ENCODE data around the gene SLC25A41. TPM values are rescaled to one million over a fixed set of nuclear protein-coding genes. Genes with fewer than 3 reads are reported as not detected.

The SLC25A41 gene
- total RNA-seq, 4 donors from 2014 or later: not detected

- no peak for ATAC-seq (ENCODE audit: low FRiP score)
- no peak for TF ChIP-seq CTCF (IDR thresholded peaks at IDR 0.05)
Measured at GRCh38 chr19:6471076-6471475, 37.5 kb upstream of the SLC25A41 start.

GRCh38 chr19:6470173-6470572 is 36.6 kb upstream of the SLC25A41 start:
- TF ChIP-seq CTCF (IDR thresholded peaks at IDR 0.05): no peak
- ATAC-seq (ENCODE audit: low FRiP score): no peak

More at GRCh38 chr19:6471076-6471475, 37.5 kb upstream of the SLC25A41 start:
- DNase-seq (ENCODE audit: low spot score): no peak

GRCh38 chr19:6467384-6467783 is 33.8 kb upstream of the SLC25A41 start:
- no peak for ATAC-seq (ENCODE audit: low FRiP score)
- TF ChIP-seq CTCF (IDR thresholded peaks at IDR 0.05): no peak
- no peak for DNase-seq (ENCODE audit: low spot score)

More at GRCh38 chr19:6470173-6470572, 36.6 kb upstream of the SLC25A41 start:
- DNase-seq (ENCODE audit: low spot score): no peak

GRCh38 chr19:6466526-6467248 is 33.1 kb upstream of the SLC25A41 start:
- ATAC-seq (ENCODE audit: low FRiP score) (no peak), DNase-seq (ENCODE audit: low spot score) (no peak)
- no peak for TF ChIP-seq CTCF (IDR thresholded peaks at IDR 0.05)

GRCh38 chr19:6465663-6466062 is 32.1 kb upstream of the SLC25A41 start:
- no peak for TF ChIP-seq CTCF (IDR thresholded peaks at IDR 0.05)
- no peak for DNase-seq (ENCODE audit: low spot score)
- ATAC-seq (ENCODE audit: low FRiP score): no peak

GRCh38 chr19:6465006-6465405 is 31.4 kb upstream of the SLC25A41 start:
- ATAC-seq (ENCODE audit: low FRiP score): no peak
- TF ChIP-seq CTCF (IDR thresholded peaks at IDR 0.05): no peak
- no peak for DNase-seq (ENCODE audit: low spot score)
